Esophagus squamous epithelium (tissue), 5 donors: ENCODE measurements around the gene GRIP1. TPM values are rescaled to one million over a fixed set of nuclear protein-coding genes. Genes with fewer than 3 reads are reported as not detected.

Experiments
- DNase-seq: peaks from one replicate; lab custom pipeline; 2025; lab: John Stamatoyannopoulos, UW
- H3K27ac ChIP-seq, 4 donors: fragments of 200-600 bp; sonication (generic); one replicate each; pipeline ENCODE4 v1.5.1; 2016 to 2019; ENCODE audit warnings: mild to moderate bottlenecking in 1 of 4
- H3K27me3 ChIP-seq, 4 donors: fragments of 200-600 bp; sonication (generic); 1 replicate in 3 of 4; 2 replicates in 1 of 4; pipeline versions ENCODE4 v1.5.1 to v1.6.0; 2017 to 2021; ENCODE audit warnings: antibody characterized with exemption in 1 of 4
- H3K36me3 ChIP-seq, 3 donors: fragments of 200-600 bp; sonication (generic); one replicate each; pipeline ENCODE4 v1.5.1; 2016 to 2019
- H3K4me1 ChIP-seq, 3 donors: fragments of 200-600 bp; sonication (generic); one replicate each; pipeline ENCODE4 v1.5.1; 2017 to 2019
- H3K4me3 ChIP-seq, 4 donors: fragments of 200-600 bp; sonication (generic); 1 replicate in 3 of 4; 2 replicates in 1 of 4; pipeline ENCODE4 v1.5.1; 2016 to 2019; ENCODE audit warnings: mild to moderate bottlenecking in 2 of 4, moderate library complexity in 1 of 4
- H3K9me3 ChIP-seq, 3 donors: fragments of 200-600 bp; sonication (generic); one replicate each; pipeline ENCODE4 v1.5.1; 2016 to 2019
- POLR2A ChIP-seq, 4 donors: fragments of 450-650 bp; IDR thresholded peaks; one replicate each; pipeline ENCODE4 v1.6.1; 2017; ENCODE audit warnings: antibody characterized with exemption in 4 of 4, mild to moderate bottlenecking in 4 of 4, moderate library complexity in 3 of 4
- WGBS, 2 donors: methylation state at CpG; one replicate each; pipeline ENCODE4 v1.1.5; 2018; 5-methylcytosine and 5-hydroxymethylcytosine counted together
- intact Hi-C: fragments of 100-400 bp; cut with DNase I; formaldehyde crosslinking; loops from one replicate; pipeline ENCODE4 v1.15.0; 2022
- total RNA-seq, 4 donors: library from RNA; depleted of rRNA; stranded (reverse); fragments of >200 nt; gene quantifications; one replicate each; pipeline ENCODE4 v1.1.0, GENCODE V29; 2016
- TF ChIP-seq, protein P1 (sequence below), 6 experiments: fragments of 450-650 bp in 4 of 6; fragments of 200-600 bp in 2 of 6; sonication (generic) in 2 of 6; IDR thresholded peaks; one replicate each; pipeline ENCODE4 v1.5.1; 2016 to 2019; ENCODE audit warnings: antibody characterized with exemption in 6 of 6, mild to moderate bottlenecking in 4 of 6, moderate library complexity in 4 of 6
- donor health status: DM: yes; HTN: yes; CAD: no.

The GRIP1 gene
- total RNA-seq, 4 donors from 2014 or later = 4.9 to 15.9 (median 11.0) TPM

- Histone ChIP-seq H3K27me3 (no peaks in the 10 kb centered on the region), H3K4me3 (no peak overlapping the region), H3K4me1 (peaks cover 0 to 10% (median 0%) of the 10 kb centered on the region in 3 donors), H3K27ac (no peak overlapping the region), H3K9me3 (no peaks in the 10 kb centered on the region), H3K36me3 (peaks cover 0 to under 1% (median 0%) of the 10 kb centered on the region in 3 donors)
- TF ChIP-seq, protein P1, sequence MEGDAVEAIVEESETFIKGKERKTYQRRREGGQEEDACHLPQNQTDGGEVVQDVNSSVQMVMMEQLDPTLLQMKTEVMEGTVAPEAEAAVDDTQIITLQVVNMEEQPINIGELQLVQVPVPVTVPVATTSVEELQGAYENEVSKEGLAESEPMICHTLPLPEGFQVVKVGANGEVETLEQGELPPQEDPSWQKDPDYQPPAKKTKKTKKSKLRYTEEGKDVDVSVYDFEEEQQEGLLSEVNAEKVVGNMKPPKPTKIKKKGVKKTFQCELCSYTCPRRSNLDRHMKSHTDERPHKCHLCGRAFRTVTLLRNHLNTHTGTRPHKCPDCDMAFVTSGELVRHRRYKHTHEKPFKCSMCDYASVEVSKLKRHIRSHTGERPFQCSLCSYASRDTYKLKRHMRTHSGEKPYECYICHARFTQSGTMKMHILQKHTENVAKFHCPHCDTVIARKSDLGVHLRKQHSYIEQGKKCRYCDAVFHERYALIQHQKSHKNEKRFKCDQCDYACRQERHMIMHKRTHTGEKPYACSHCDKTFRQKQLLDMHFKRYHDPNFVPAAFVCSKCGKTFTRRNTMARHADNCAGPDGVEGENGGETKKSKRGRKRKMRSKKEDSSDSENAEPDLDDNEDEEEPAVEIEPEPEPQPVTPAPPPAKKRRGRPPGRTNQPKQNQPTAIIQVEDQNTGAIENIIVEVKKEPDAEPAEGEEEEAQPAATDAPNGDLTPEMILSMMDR (IDR thresholded peaks at IDR 0.05) = no peak
- TF ChIP-seq POLR2A (IDR thresholded peaks at IDR 0.05) = no peak
- no peak for DNase-seq
- 83 to 87% methylated on average over 5 of the region's 5 CpGs for WGBS, 2 donors
- intact Hi-C loops = no loop called here
These were observed 281.1 kb downstream of the GRIP1 start for GRCh38 chr12:66397574-66398290.

GRCh38 chr12:66393890-66394289, 285.0 kb downstream of the GRIP1 start:
- Histone ChIP-seq H3K4me3 (no peak overlapping the region), H3K36me3 (peaks cover 0 to 23% (median 0%) of the 10 kb centered on the region in 3 donors), H3K9me3 (no peaks in the 10 kb centered on the region), H3K27me3 (no peaks in the 10 kb centered on the region), H3K4me1 (peaks cover 0 to 3% (median 0%) of the 10 kb centered on the region in 3 donors), H3K27ac (no peak overlapping the region)
- intact Hi-C loops = no loop called here
- DNase-seq = no peak
- TF ChIP-seq POLR2A (IDR thresholded peaks at IDR 0.05) = no peak
- TF ChIP-seq, protein P1 (IDR thresholded peaks at IDR 0.05) = no peak
- 68 to 69% methylated on average over 5 of the region's 5 CpGs for WGBS, 2 donors

DNA sequence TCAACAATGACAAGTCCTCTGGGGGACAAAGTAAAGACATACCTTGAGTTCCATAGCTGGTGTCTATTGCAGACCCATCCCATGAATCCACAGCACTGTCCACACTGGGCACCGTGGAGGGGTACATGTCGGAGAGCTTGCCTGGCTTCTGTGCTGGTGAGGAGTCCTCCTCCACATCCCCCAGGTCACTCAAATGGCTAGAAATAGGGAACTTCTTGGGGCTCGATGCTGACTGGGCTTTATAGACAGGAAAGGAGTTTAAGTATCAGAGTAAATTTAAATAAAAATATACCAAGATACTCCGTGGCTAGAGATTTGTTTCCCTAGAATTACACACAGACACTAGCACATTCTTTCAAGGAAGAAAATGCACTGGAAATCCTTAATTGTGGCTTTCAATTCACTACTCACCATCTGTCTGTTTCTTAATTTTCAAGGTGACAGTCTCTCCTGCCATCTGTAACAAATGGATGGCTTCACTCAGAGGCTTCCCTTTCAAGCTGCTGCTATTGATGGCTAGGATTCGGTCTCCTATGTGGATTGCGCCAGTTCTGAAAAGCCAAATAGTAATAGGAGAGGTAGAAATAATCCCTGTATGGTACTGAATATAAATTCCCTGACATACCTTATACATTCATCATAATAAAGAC, 286.5 kb downstream of the GRIP1 start:
- WGBS, 2 donors = 78 to 94% methylated on average over 6 of the region's 6 CpGs
- intact Hi-C loops = no loop called here

GRCh38 chr12:66388517-66388916, 290.4 kb downstream of the GRIP1 start:
- Histone ChIP-seq H3K4me3 (no peak overlapping the region), H3K9me3 (no peaks in the 10 kb centered on the region), H3K4me1 (no peaks in the 10 kb centered on the region), H3K27ac (no peak overlapping the region), H3K27me3 (no peaks in the 10 kb centered on the region), H3K36me3 (peaks cover 0 to 25% (median 0%) of the 10 kb centered on the region in 3 donors)
- TF ChIP-seq POLR2A (IDR thresholded peaks at IDR 0.05) = no peak
- TF ChIP-seq, protein P1 (IDR thresholded peaks at IDR 0.05) = no peak
- DNase-seq = no peak
- intact Hi-C loops = no loop called here
- 75 to 77% methylated on average over 2 of the region's 2 CpGs for WGBS, 2 donors

More for the DNA sequence above, 286.5 kb downstream of the GRIP1 start:
- H3K9me3 ChIP-seq = no peaks in the 10 kb centered on the region
- no peak for DNase-seq
- H3K27me3 ChIP-seq = no peaks in the 10 kb centered on the region
- peaks cover 0 to 25% (median 0%) of the 10 kb centered on the region in 3 donors for H3K36me3 ChIP-seq
- no peak overlapping the region for H3K4me3 ChIP-seq
- H3K4me1 ChIP-seq = no peaks in the 10 kb centered on the region
- no peak overlapping the region for H3K27ac ChIP-seq
- TF ChIP-seq, protein P1 (IDR thresholded peaks at IDR 0.05) = no peak
- TF ChIP-seq POLR2A (IDR thresholded peaks at IDR 0.05) = no peak

GRCh38 chr12:66387117-66387516, 291.8 kb downstream of the GRIP1 start:
- no peak for DNase-seq
- no peak overlapping the region for H3K27ac ChIP-seq
- TF ChIP-seq POLR2A (IDR thresholded peaks at IDR 0.05) = no peak
- TF ChIP-seq, protein P1 (IDR thresholded peaks at IDR 0.05) = no peak
- H3K4me3 ChIP-seq = no peak overlapping the region
- intact Hi-C loops = no loop called here
- WGBS, 2 donors = 100% methylated on average over 1 of the region's 1 CpG
- peaks cover 0 to 18% (median 0%) of the 10 kb centered on the region in 3 donors for H3K36me3 ChIP-seq
- H3K9me3 ChIP-seq = no peaks in the 10 kb centered on the region
- no peaks in the 10 kb centered on the region for H3K4me1 ChIP-seq
- H3K27me3 ChIP-seq = no peaks in the 10 kb centered on the region
